ENCODE data around the gene BRD1.

The BRD1 gene

GRCh38 chr22:49871482-49871881 lies 43.8 kb upstream of the BRD1 start:
- peaks cover 98% of the 10 kb centered on the region for H3K79me2 ChIP-seq (ENCODE audit: control insufficient read depth, low read length)
- no peak overlapping the region for H3K4me3 ChIP-seq (ENCODE audit: low read length)
- H3K27me3 ChIP-seq (ENCODE audit: control insufficient read depth, low read length): no peaks in the 10 kb centered on the region
- no peak overlapping the region for H3K27ac ChIP-seq (ENCODE audit: low read depth, low read length)
- no peak overlapping the region for H3K4me2 ChIP-seq (ENCODE audit: low read length)
- H3F3A ChIP-seq (ENCODE audit: control insufficient read depth, insufficient read depth): no peaks in the 10 kb centered on the region
- TF ChIP-seq EZH2phosphoT487 (IDR thresholded peaks at IDR 0.05; ENCODE audit: borderline replicate concordance, low read length) (no peak), CTCF (IDR thresholded peaks at IDR 0.05; ENCODE audit: low read depth, low read length, poor library complexity, severe bottlenecking) (no peak)
- no peaks in the 10 kb centered on the region for H3K4me1 ChIP-seq (ENCODE audit: control insufficient read depth, low read length)
- peaks cover 9% of the 10 kb centered on the region; the same call in 1 of the 2 replicates for H4K20me1 ChIP-seq (ENCODE audit: control insufficient read depth, insufficient read depth, low read depth, low read length)
- peaks cover 37% of the 10 kb centered on the region for H3K36me3 ChIP-seq (ENCODE audit: control insufficient read depth, low read length)
- no peaks in the 10 kb centered on the region for H3K9me3 ChIP-seq (ENCODE audit: control insufficient read depth, insufficient read depth, low read length)
- no peaks in the 10 kb centered on the region for H3K9me2 ChIP-seq (replicated peaks; ENCODE audit: control insufficient read depth, low read length)

- Histone ChIP-seq H3K4me3 (ENCODE audit: low read length) (no peak overlapping the region), H3K27ac (ENCODE audit: low read depth, low read length) (no peak overlapping the region), H4K20me1 (ENCODE audit: control insufficient read depth, insufficient read depth, low read depth, low read length) (peaks cover 9% of the 10 kb centered on the region; the same call in 1 of the 2 replicates), H3K4me2 (ENCODE audit: low read length) (no peak overlapping the region), H3K79me2 (ENCODE audit: control insufficient read depth, low read length) (peaks cover 98% of the 10 kb centered on the region), H3K36me3 (ENCODE audit: control insufficient read depth, low read length) (peaks cover 38% of the 10 kb centered on the region), H3K9me3 (ENCODE audit: control insufficient read depth, insufficient read depth, low read length) (no peaks in the 10 kb centered on the region), H3K9me2 (replicated peaks; ENCODE audit: control insufficient read depth, low read length) (no peaks in the 10 kb centered on the region), H3F3A (ENCODE audit: control insufficient read depth, insufficient read depth) (0 out of 2 replicates have a peak, but pooled peaks cover 4% of the 10 kb centered on the region), H3K27me3 (ENCODE audit: control insufficient read depth, low read length) (no peaks in the 10 kb centered on the region), H3K4me1 (ENCODE audit: control insufficient read depth, low read length) (no peaks in the 10 kb centered on the region)
- no peak for TF ChIP-seq EZH2phosphoT487 (IDR thresholded peaks at IDR 0.05; ENCODE audit: borderline replicate concordance, low read length)
- no peak for TF ChIP-seq CTCF (IDR thresholded peaks at IDR 0.05; ENCODE audit: low read depth, low read length, poor library complexity, severe bottlenecking)
These were observed 42.4 kb upstream of the BRD1 start for GRCh38 chr22:49869845-49870712.

GRCh38 chr22:49869086-49869830 lies 41.6 kb upstream of the BRD1 start:
- Histone ChIP-seq H3F3A (ENCODE audit: control insufficient read depth, insufficient read depth) (0 out of 2 replicates have a peak, but pooled peaks cover 4% of the 10 kb centered on the region), H4K20me1 (ENCODE audit: control insufficient read depth, insufficient read depth, low read depth, low read length) (peaks cover 9% of the 10 kb centered on the region; the same call in 1 of the 2 replicates), H3K4me3 (ENCODE audit: low read length) (no peak overlapping the region), H3K27me3 (ENCODE audit: control insufficient read depth, low read length) (no peaks in the 10 kb centered on the region), H3K27ac (ENCODE audit: low read depth, low read length) (no peak overlapping the region), H3K9me2 (replicated peaks; ENCODE audit: control insufficient read depth, low read length) (no peaks in the 10 kb centered on the region), H3K79me2 (ENCODE audit: control insufficient read depth, low read length) (peaks cover 99% of the 10 kb centered on the region), H3K4me2 (ENCODE audit: low read length) (no peak overlapping the region), H3K4me1 (ENCODE audit: control insufficient read depth, low read length) (no peaks in the 10 kb centered on the region), H3K9me3 (ENCODE audit: control insufficient read depth, insufficient read depth, low read length) (no peaks in the 10 kb centered on the region), H3K36me3 (ENCODE audit: control insufficient read depth, low read length) (peaks cover 38% of the 10 kb centered on the region)
- no peak for TF ChIP-seq CTCF (IDR thresholded peaks at IDR 0.05; ENCODE audit: low read depth, low read length, poor library complexity, severe bottlenecking)
- TF ChIP-seq EZH2phosphoT487 (IDR thresholded peaks at IDR 0.05; ENCODE audit: borderline replicate concordance, low read length): no peak

All from DOHH2 (cell line).